Activated CD8-positive, alpha-beta T cell treated with anti-CD3 and anti-CD28 coated beads, Interleukin-2, amount 10 ng/mL, durations not matched to agents 7 days and 5 days (primary cell): Measurements from ENCODE around the gene INSM2. TPM values are rescaled to one million over a fixed set of nuclear protein-coding genes. Genes with fewer than 3 reads are reported as not detected.

Experiments
- ATAC-seq: fragments of 150-1000 bp; cut with Tn5 transposase; one replicate; pipeline ENCODE4 v1.10.0; 2021; ENCODE audit warnings: moderate library complexity
- CTCF ChIA-PET: fragments of 350-600 bp; sonication (Branson Sonifier 250); formaldehyde crosslinking; loops from one replicate; lab custom pipeline; 2021; ENCODE audit warnings: antibody characterized with exemption; lab: Charles Lee
- POLR2A ChIA-PET: fragments of 350-600 bp; sonication (Branson Sonifier 250); formaldehyde crosslinking; loops from one replicate; lab custom pipeline; 2021; ENCODE audit warnings: antibody characterized with exemption; lab: Charles Lee
- DNase-seq: peaks from one replicate; pipeline ENCODE4 v3.0.0-alpha.2; 2020
- H3K27ac Mint-ChIP-seq: one replicate; pipeline ENCODE4 v1.8.0; 2021; ENCODE audit warnings: mild to moderate bottlenecking, mixed read lengths
- H3K27me3 Mint-ChIP-seq: one replicate; pipeline ENCODE4 v1.8.0; 2021; ENCODE audit warnings: low read depth, mixed read lengths
- H3K36me3 Mint-ChIP-seq: one replicate; pipeline ENCODE4 v1.8.0; 2021; ENCODE audit warnings: low read depth, mixed read lengths
- H3K4me1 Mint-ChIP-seq: one replicate; pipeline ENCODE4 v1.8.0; 2021; ENCODE audit warnings: low read depth, mixed read lengths
- H3K4me3 Mint-ChIP-seq: one replicate; pipeline ENCODE4 v1.8.0; 2021; ENCODE audit warnings: mild to moderate bottlenecking, mixed read lengths
- H3K9me3 Mint-ChIP-seq: one replicate; pipeline ENCODE4 v1.8.0; 2022; ENCODE audit warnings: mixed read lengths; ENCODE audit not compliant: insufficient read depth
- total RNA-seq, 2 experiments: library from RNA; stranded (reverse); gene quantifications; one replicate each; pipeline ENCODE4 v1.2.3, GENCODE V29; 2021

INSM2 gene
- total RNA-seq: not detected

DNA sequence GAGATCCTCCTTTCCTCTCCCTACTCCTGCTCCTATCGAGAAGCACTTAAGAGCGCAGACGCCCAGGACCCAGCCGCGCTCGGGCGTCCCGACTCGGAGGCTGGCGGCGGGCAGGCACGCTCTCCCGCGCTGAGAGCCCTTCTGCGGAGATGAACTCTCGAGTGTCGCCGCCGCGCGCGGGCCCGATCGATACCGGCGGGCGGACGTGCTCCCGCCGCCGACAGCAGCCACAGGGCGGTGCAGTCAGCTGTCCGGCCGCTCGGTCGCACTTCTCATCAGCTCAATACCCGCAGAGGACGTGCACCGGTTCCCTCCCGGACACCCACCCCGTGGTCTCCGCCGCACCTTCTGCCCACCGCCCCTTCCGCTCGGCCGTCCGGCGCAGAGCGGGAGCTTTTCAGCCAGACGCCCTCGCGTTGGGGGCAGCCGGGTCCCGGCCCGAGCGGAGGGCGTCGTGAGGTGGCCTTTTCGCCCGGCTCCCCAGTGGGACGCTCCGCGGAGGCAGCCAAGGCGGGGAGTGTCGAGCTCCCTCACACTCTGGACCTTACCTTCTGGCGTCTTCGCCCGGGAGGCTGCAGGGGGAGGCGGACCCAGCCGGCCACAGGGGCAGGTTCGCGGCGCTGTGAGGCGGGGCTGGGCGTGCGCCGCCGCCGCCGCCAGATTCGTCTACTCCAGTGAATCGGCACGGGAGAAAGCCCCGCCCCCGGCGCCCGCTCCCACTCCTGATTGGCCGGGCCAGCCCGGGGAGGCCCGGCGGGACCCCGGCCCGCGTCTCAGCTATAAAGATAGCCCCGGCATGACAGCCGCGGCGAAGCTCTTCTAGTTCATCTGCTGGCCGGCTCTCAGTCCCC, at the start of gene INSM2:
Gene INSM2 (plus strand): TSS at position 808 of the 851 bp plus-strand sequence. CDS start 89 bp downstream, outside the sequence.
- H3K4me3 Mint-ChIP-seq: peak within 1 kb of the TSS; percentile 68
- H3K27me3 Mint-ChIP-seq: peaks cover 51% of the 10 kb centered on the region
- H3K27ac Mint-ChIP-seq: no peak within 1 kb of the TSS
- POLR2A ChIA-PET: no interaction called here
- ATAC-seq: peak; percentile 77
- H3K4me1 Mint-ChIP-seq: peaks cover 16% of the 10 kb centered on the region
- CTCF ChIA-PET: interaction anchor here (1.5 kb wide), 1 partner anchor 9 kb away, joined by 4 read pairs; no protein-coding TSS in a partner anchor
- no peaks in the 10 kb centered on the region for H3K36me3 Mint-ChIP-seq
- DNase-seq: peak; percentile 63
- H3K9me3 Mint-ChIP-seq: no peaks in the 10 kb centered on the region

- peaks cover 2% of the 10 kb centered on the region for H3K27me3 Mint-ChIP-seq
- no peak for ATAC-seq
- ChIA-PET POLR2A (no interaction called here), CTCF (no interaction called here)
- DNase-seq: no peak
- H3K27ac Mint-ChIP-seq: no peak overlapping the region
- H3K9me3 Mint-ChIP-seq: no peaks in the 10 kb centered on the region
- no peaks in the 10 kb centered on the region for H3K4me1 Mint-ChIP-seq
- no peak overlapping the region for H3K4me3 Mint-ChIP-seq
- no peaks in the 10 kb centered on the region for H3K36me3 Mint-ChIP-seq
Observed at GRCh38 chr14:35492569-35493014, 41.4 kb upstream of the INSM2 start.

GRCh38 chr14:35495278-35495677, 38.7 kb upstream of the INSM2 start:
- CTCF ChIA-PET: interaction anchor here (1.3 kb wide), 1 partner anchor 265 kb away, joined by 3 read pairs; no protein-coding TSS in a partner anchor
- H3K4me1 Mint-ChIP-seq: no peaks in the 10 kb centered on the region
- no peak for ATAC-seq

DNA sequence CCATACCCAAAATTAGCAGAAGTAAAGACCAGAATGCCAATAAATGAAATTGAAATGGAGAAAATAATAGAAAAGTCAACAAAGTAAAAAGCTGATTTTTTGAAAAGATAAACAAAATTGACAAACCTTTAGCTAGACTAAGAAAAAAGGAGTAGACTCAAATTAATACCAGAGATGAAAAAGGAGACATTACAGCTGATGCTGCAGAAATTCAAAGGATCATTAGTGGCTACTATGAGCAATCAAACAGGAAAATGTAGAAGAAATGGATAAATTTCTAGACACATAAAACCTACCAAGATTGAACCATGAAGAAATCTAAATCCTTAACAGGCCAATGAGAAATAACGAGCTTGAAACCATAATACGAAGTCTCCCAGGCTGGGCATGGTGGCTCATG, 34.8 kb upstream of the INSM2 start:
- Mint-ChIP-seq H3K36me3 (no peaks in the 10 kb centered on the region), H3K4me1 (no peaks in the 10 kb centered on the region), H3K4me3 (no peak overlapping the region), H3K27ac (no peak overlapping the region), H3K27me3 (peaks cover 14% of the 10 kb centered on the region), H3K9me3 (no peaks in the 10 kb centered on the region)
- ATAC-seq (no peak), DNase-seq (no peak)
- ChIA-PET POLR2A (no interaction called here), CTCF (no interaction called here)

More at GRCh38 chr14:35495278-35495677, 38.7 kb upstream of the INSM2 start:
- Mint-ChIP-seq H3K27me3 (peaks cover 10% of the 10 kb centered on the region), H3K4me3 (no peak overlapping the region), H3K27ac (no peak overlapping the region), H3K36me3 (no peaks in the 10 kb centered on the region), H3K9me3 (no peaks in the 10 kb centered on the region)
- no peak for DNase-seq
- POLR2A ChIA-PET: no interaction called here

- ChIA-PET CTCF (no interaction called here), POLR2A (no interaction called here)
- no peak overlapping the region for H3K27ac Mint-ChIP-seq
Observed at GRCh38 chr14:35503646-35504045, 30.3 kb upstream of the INSM2 start.

DNA sequence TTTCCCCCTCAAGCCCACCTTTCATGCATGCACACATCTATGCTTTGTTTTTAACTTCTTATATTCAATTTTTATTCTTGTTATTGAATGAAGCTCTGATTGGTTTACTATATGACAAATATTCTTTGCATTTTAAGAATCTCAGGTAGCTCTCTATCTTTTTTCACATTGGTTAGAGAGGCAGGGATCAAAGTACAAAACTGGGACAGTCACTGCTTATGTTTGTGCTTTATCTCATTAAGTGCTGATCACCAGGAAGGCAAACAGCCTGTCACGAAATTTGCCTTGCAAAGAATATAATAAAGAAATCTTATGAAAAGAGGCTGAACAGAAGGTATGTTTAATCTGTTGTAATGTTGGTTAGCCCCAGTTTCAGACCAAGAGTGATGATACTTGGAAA, 29.7 kb upstream of the INSM2 start:
- H3K4me1 Mint-ChIP-seq: peaks cover 10% of the 10 kb centered on the region
- ChIA-PET CTCF (no interaction called here), POLR2A (no interaction called here)
- no peaks in the 10 kb centered on the region for H3K36me3 Mint-ChIP-seq
- no peaks in the 10 kb centered on the region for H3K9me3 Mint-ChIP-seq
- no peak overlapping the region for H3K4me3 Mint-ChIP-seq
- DNase-seq (no peak), ATAC-seq (no peak)
- no peak overlapping the region for H3K27ac Mint-ChIP-seq
- H3K27me3 Mint-ChIP-seq: peaks cover 15% of the 10 kb centered on the region

More at GRCh38 chr14:35503646-35504045, 30.3 kb upstream of the INSM2 start:
- Mint-ChIP-seq H3K4me3 (no peak overlapping the region), H3K36me3 (no peaks in the 10 kb centered on the region), H3K4me1 (peaks cover 10% of the 10 kb centered on the region), H3K27me3 (peaks cover 16% of the 10 kb centered on the region), H3K9me3 (no peaks in the 10 kb centered on the region)
- no peak for ATAC-seq
- DNase-seq: no peak

- Mint-ChIP-seq H3K4me3 (no peak overlapping the region), H3K27ac (no peak overlapping the region), H3K27me3 (peaks cover 9% of the 10 kb centered on the region), H3K9me3 (no peaks in the 10 kb centered on the region), H3K36me3 (no peaks in the 10 kb centered on the region), H3K4me1 (peaks cover 10% of the 10 kb centered on the region)
- no peak for DNase-seq
- POLR2A ChIA-PET: interaction anchor here (0.8 kb wide), 1 partner anchor 57 kb away, joined by 3 read pairs; no protein-coding TSS in a partner anchor
- CTCF ChIA-PET: no interaction called here
- no peak for ATAC-seq
Observed at GRCh38 chr14:35506461-35506860, 27.5 kb upstream of the INSM2 start.

DNA sequence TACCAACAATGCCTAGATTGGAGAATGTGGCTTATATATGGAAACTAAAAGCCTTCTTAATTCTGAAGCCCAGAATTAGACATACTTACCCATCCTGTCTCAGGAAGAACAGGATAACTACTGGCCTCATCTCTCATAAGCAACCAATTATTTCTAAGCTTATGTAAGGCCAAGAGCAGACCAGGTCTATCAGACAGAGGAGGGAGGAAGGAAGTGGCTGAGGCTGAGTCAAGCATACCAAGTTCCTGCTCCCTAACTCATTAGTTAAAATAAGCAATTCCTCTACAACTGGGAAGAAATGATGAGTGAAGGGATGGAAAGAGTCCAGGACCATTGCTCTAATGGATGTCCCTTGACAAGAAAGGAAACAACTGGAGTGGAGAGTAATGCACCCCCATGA, 27.0 kb upstream of the INSM2 start:
- H3K27ac Mint-ChIP-seq: no peak overlapping the region
- no peaks in the 10 kb centered on the region for H3K36me3 Mint-ChIP-seq
- DNase-seq (no peak), ATAC-seq (no peak)
- CTCF ChIA-PET: no interaction called here
- no peaks in the 10 kb centered on the region for H3K9me3 Mint-ChIP-seq
- H3K4me3 Mint-ChIP-seq: no peak overlapping the region
- peaks cover 10% of the 10 kb centered on the region for H3K4me1 Mint-ChIP-seq
- H3K27me3 Mint-ChIP-seq: peaks cover 6% of the 10 kb centered on the region
- POLR2A ChIA-PET: interaction anchor here (0.8 kb wide), 1 partner anchor 56 kb away, joined by 3 read pairs; no protein-coding TSS in a partner anchor

DNA sequence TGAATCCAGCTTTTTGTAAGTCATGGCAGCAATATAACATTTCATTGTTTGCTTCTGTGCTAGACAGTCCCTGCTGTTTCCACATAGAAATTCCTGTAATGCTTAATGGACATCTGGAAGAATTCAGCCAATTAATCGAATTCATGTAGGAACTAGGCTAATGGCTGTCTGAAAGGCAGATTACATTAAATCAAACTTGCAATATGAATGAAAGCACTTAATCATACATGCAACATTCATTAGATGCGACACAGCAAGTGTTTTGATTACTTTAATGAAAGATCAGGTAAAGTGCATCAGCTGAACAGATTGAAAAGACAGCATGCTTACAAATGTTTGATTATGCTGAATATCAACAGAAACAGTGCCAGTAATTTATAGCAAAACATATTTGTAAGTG, 24.1 kb upstream of the INSM2 start:
- no peak overlapping the region for H3K4me3 Mint-ChIP-seq
- no peak for DNase-seq
- H3K27ac Mint-ChIP-seq: no peak overlapping the region
- peaks cover 10% of the 10 kb centered on the region for H3K4me1 Mint-ChIP-seq
- H3K27me3 Mint-ChIP-seq: peaks cover 6% of the 10 kb centered on the region
- no peaks in the 10 kb centered on the region for H3K36me3 Mint-ChIP-seq
- no peaks in the 10 kb centered on the region for H3K9me3 Mint-ChIP-seq
- POLR2A ChIA-PET: no interaction called here
- ATAC-seq: no peak
- CTCF ChIA-PET: no interaction called here

GRCh38 chr14:35512765-35513164, 21.2 kb upstream of the INSM2 start:
- H3K27me3 Mint-ChIP-seq: peaks cover 2% of the 10 kb centered on the region
- no peaks in the 10 kb centered on the region for H3K36me3 Mint-ChIP-seq
- CTCF ChIA-PET: no interaction called here
- no peaks in the 10 kb centered on the region for H3K4me1 Mint-ChIP-seq
- DNase-seq (no peak), ATAC-seq (no peak)
- no peak overlapping the region for H3K27ac Mint-ChIP-seq
- POLR2A ChIA-PET: no interaction called here
- H3K4me3 Mint-ChIP-seq: no peak overlapping the region
- H3K9me3 Mint-ChIP-seq: no peaks in the 10 kb centered on the region

GRCh38 chr14:35515916-35516315, 18.0 kb upstream of the INSM2 start:
- Mint-ChIP-seq H3K27ac (no peak overlapping the region), H3K27me3 (peaks cover 10% of the 10 kb centered on the region), H3K4me1 (no peaks in the 10 kb centered on the region), H3K9me3 (no peaks in the 10 kb centered on the region), H3K36me3 (no peaks in the 10 kb centered on the region), H3K4me3 (no peak overlapping the region)
- ChIA-PET CTCF (no interaction called here), POLR2A (no interaction called here)
- ATAC-seq: no peak
- DNase-seq: no peak

- H3K4me1 Mint-ChIP-seq: no peaks in the 10 kb centered on the region
- no peak overlapping the region for H3K4me3 Mint-ChIP-seq
- no peaks in the 10 kb centered on the region for H3K9me3 Mint-ChIP-seq
- ChIA-PET CTCF (no interaction called here), POLR2A (interaction anchor here (0.6 kb wide), 1 partner anchor 1191 kb away, joined by 4 read pairs; no protein-coding TSS in a partner anchor)
- no peaks in the 10 kb centered on the region for H3K36me3 Mint-ChIP-seq
- H3K27ac Mint-ChIP-seq: no peak overlapping the region
- no peak for DNase-seq
- peaks cover 18% of the 10 kb centered on the region for H3K27me3 Mint-ChIP-seq
- ATAC-seq: no peak
Observed at GRCh38 chr14:35519986-35520385, 14.0 kb upstream of the INSM2 start.
